Mammary epithelial cell (primary cell): Measurements from ENCODE around the gene HS6ST2.

Source experiments
- CTCF ChIP-seq, 2 donors: IDR thresholded peaks in 1 of 2; conservative IDR thresholded peaks in 1 of 2; 2 replicates each; pipeline ENCODE4 v1.5.1; 2011 to 2012; ENCODE audit warnings: inconsistent platforms in 2 of 2, low read length in 2 of 2, mild to moderate bottlenecking in 2 of 2, control low read depth in 1 of 2, low read depth in 1 of 2; ENCODE audit not compliant: insufficient read depth in 1 of 2; ENCODE audit errors: extremely low read depth in 1 of 2
- EZH2 ChIP-seq: IDR thresholded peaks from 2 replicates; pipeline ENCODE4 v1.6.1; 2012; ENCODE audit warnings: low read length, inconsistent platforms, borderline replicate concordance

- TF ChIP-seq CTCF (conservative IDR thresholded peaks at IDR 0.05 in 1 of 2, IDR thresholded peaks at IDR 0.05 in 1 of 2; ENCODE audit: extremely low read depth in 1 of 2, insufficient read depth in 1 of 2, low read depth in 1 of 2, low read length in 2 of 2) (peak; percentile 29 to 45), EZH2 (no peak)
Measured at GRCh38 chrX:132615391-132616131, 342.9 kb downstream of the HS6ST2 start.
